HEK293T (cell line): ENCODE results near the gene TPCN1.

ENCODE experiments used
- CTCF ChIA-PET: fragments of 350-600 bp; formaldehyde crosslinking; extraction: SDS; loops from one replicate; lab custom pipeline; 2021; ENCODE audit warnings: antibody characterized with exemption, inconsistent platforms; lab: Yijun Ruan, JAX
- POLR2A ChIA-PET: fragments of 350-600 bp; formaldehyde crosslinking; extraction: SDS; loops from one replicate; lab custom pipeline; 2020; ENCODE audit warnings: antibody characterized with exemption, inconsistent platforms; lab: Yijun Ruan, JAX
- DNase-seq: peaks from one replicate; pipeline ENCODE4 v3.0.0; 2012; ENCODE audit warnings: mixed read lengths; ENCODE audit errors: extremely low spot score
- ARNT ChIP-seq: fragments of 450-650 bp; IDR thresholded peaks from 2 replicates; pipeline ENCODE4 v1.6.1; 2017; ENCODE audit warnings: mild to moderate bottlenecking
- BHLHE40 ChIP-seq: fragments of 450-650 bp; IDR thresholded peaks from 2 replicates; pipeline ENCODE4 v1.6.1; 2016; ENCODE audit warnings: mild to moderate bottlenecking, moderate library complexity, borderline replicate concordance
- CTBP1 ChIP-seq: fragments of 450-650 bp; IDR thresholded peaks from 2 replicates; pipeline ENCODE4 v1.6.1; 2016; ENCODE audit warnings: borderline replicate concordance
- ELF4 ChIP-seq: fragments of 450-650 bp; IDR thresholded peaks from 2 replicates; pipeline ENCODE4 v1.6.1; 2017; ENCODE audit warnings: antibody characterized with exemption
- FOXA1 ChIP-seq: fragments of 450-650 bp; IDR thresholded peaks from 2 replicates; pipeline ENCODE4 v1.6.1; 2016; ENCODE audit warnings: mild to moderate bottlenecking
- FOXK2 ChIP-seq: fragments of 450-650 bp; IDR thresholded peaks from 2 replicates; pipeline ENCODE4 v1.6.1; 2016; ENCODE audit warnings: mild to moderate bottlenecking
- FOXM1 ChIP-seq: fragments of 450-650 bp; IDR thresholded peaks from 2 replicates; pipeline ENCODE4 v1.6.1; 2017; ENCODE audit warnings: mild to moderate bottlenecking, borderline replicate concordance
- HDGF ChIP-seq: fragments of 450-650 bp; IDR thresholded peaks from 2 replicates; pipeline ENCODE4 v1.6.1; 2017; ENCODE audit warnings: antibody characterized with exemption, borderline replicate concordance
- L3MBTL2 ChIP-seq: fragments of 450-650 bp; conservative IDR thresholded peaks from 2 replicates; pipeline ENCODE4 v1.6.1; 2016; ENCODE audit warnings: mild to moderate bottlenecking
- LEF1 ChIP-seq: fragments of 450-650 bp; IDR thresholded peaks from 2 replicates; pipeline ENCODE4 v1.6.1; 2017; ENCODE audit warnings: mild to moderate bottlenecking, borderline replicate concordance
- NFRKB ChIP-seq: fragments of 450-650 bp; IDR thresholded peaks from 2 replicates; pipeline ENCODE4 v1.6.1; 2016; ENCODE audit warnings: mild to moderate bottlenecking, moderate library complexity
- PKNOX1 ChIP-seq: fragments of 450-650 bp; IDR thresholded peaks from 2 replicates; pipeline ENCODE4 v1.6.1; 2016
- SP1 ChIP-seq: fragments of 450-650 bp; IDR thresholded peaks from 2 replicates; pipeline ENCODE4 v1.6.1; 2017
- SUZ12 ChIP-seq: fragments of 450-650 bp; IDR thresholded peaks from 2 replicates; pipeline ENCODE4 v1.6.1; 2016; ENCODE audit warnings: mild to moderate bottlenecking
- TARDBP ChIP-seq: fragments of 450-650 bp; IDR thresholded peaks from 2 replicates; pipeline ENCODE4 v1.6.1; 2016
- ZNF384 ChIP-seq: fragments of 450-650 bp; IDR thresholded peaks from 2 replicates; pipeline ENCODE4 v1.6.1; 2016

TPCN1 gene

GRCh38 chr12:113197518-113198077, 23.7 kb upstream of the TPCN1 start:
- CTCF ChIA-PET, result interaction anchor here (0.6 kb wide), 4 partner anchors 32 to 854 kb away, joined by 3 to 4 read pairs (median 3); no protein-coding TSS in a partner anchor
- TF ChIP-seq ELF4, result no peak
- no peak for DNase-seq
- POLR2A ChIA-PET, result no interaction called here

GRCh38 chr12:113198296-113198695, 23.0 kb upstream of the TPCN1 start:
- CTCF ChIA-PET, result interaction anchor here (0.6 kb wide), 1 partner anchor 31 kb away, joined by 4 read pairs; no protein-coding TSS in a partner anchor
- no peak for DNase-seq
- POLR2A ChIA-PET, result no interaction called here
- TF ChIP-seq FOXM1 (no peak), ZNF384 (no peak), BHLHE40 (no peak), FOXA1 (no peak), ELF4 (no peak), FOXK2 (no peak), CTBP1 (no peak), SUZ12 (no peak)

GRCh38 chr12:113200021-113200797, 21.1 kb upstream of the TPCN1 start:
- ChIA-PET CTCF (no interaction called here), POLR2A (interaction anchor here (1.3 kb wide), 1 partner anchor 21 kb away, joined by 3 read pairs; the partner anchor contains the start of gene TPCN1)
- TF ChIP-seq FOXK2, result no peak
- TF ChIP-seq ZNF384, result no peak
- TF ChIP-seq BHLHE40, result no peak
- no peak for TF ChIP-seq SP1
- no peak for TF ChIP-seq LEF1
- no peak for TF ChIP-seq NFRKB
- TF ChIP-seq PKNOX1, result no peak
- no peak for TF ChIP-seq CTBP1
- TF ChIP-seq ELF4, result no peak
- TF ChIP-seq HDGF, result no peak
- no peak for TF ChIP-seq L3MBTL2
- no peak for TF ChIP-seq FOXA1
- DNase-seq, result no peak

- DNase-seq, result no peak
- CTCF ChIA-PET, result interaction anchor here (0.5 to 0.6 kb wide), 2 partner anchors 178 to 219 kb away, joined by 3 to 6 read pairs; no protein-coding TSS in a partner anchor
- POLR2A ChIA-PET, result interaction anchor here (1.3 kb wide), 1 partner anchor 20 kb away, joined by 3 read pairs; the partner anchor contains the start of gene TPCN1
- TF ChIP-seq HDGF (no peak), NFRKB (no peak), PKNOX1 (no peak), CTBP1 (no peak), L3MBTL2 (no peak), ARNT (no peak), SP1 (no peak), ZNF384 (no peak), FOXK2 (no peak), SUZ12 (no peak), BHLHE40 (no peak), FOXA1 (no peak), LEF1 (no peak), ELF4 (no peak), FOXM1 (no peak), TARDBP (no peak)
Measured at GRCh38 chr12:113201187-113202177, 19.8 kb upstream of the TPCN1 start.

- ChIA-PET CTCF (no interaction called here), POLR2A (no interaction called here)
- no peak for TF ChIP-seq TARDBP
- TF ChIP-seq SUZ12, result no peak
- TF ChIP-seq NFRKB, result no peak
- no peak for TF ChIP-seq FOXK2
- no peak for TF ChIP-seq L3MBTL2
- no peak for TF ChIP-seq LEF1
- TF ChIP-seq ELF4, result no peak
- TF ChIP-seq ZNF384, result no peak
- TF ChIP-seq BHLHE40, result no peak
- no peak for TF ChIP-seq FOXM1
- TF ChIP-seq CTBP1, result no peak
- no peak for TF ChIP-seq HDGF
- TF ChIP-seq FOXA1, result no peak
- TF ChIP-seq ARNT, result no peak
- TF ChIP-seq PKNOX1, result no peak
- no peak for TF ChIP-seq SP1
- DNase-seq, result no peak
Measured at GRCh38 chr12:113202300-113203075, 18.8 kb upstream of the TPCN1 start.
